ENCODE data around the gene DMBX1.

The DMBX1 gene

DNA sequence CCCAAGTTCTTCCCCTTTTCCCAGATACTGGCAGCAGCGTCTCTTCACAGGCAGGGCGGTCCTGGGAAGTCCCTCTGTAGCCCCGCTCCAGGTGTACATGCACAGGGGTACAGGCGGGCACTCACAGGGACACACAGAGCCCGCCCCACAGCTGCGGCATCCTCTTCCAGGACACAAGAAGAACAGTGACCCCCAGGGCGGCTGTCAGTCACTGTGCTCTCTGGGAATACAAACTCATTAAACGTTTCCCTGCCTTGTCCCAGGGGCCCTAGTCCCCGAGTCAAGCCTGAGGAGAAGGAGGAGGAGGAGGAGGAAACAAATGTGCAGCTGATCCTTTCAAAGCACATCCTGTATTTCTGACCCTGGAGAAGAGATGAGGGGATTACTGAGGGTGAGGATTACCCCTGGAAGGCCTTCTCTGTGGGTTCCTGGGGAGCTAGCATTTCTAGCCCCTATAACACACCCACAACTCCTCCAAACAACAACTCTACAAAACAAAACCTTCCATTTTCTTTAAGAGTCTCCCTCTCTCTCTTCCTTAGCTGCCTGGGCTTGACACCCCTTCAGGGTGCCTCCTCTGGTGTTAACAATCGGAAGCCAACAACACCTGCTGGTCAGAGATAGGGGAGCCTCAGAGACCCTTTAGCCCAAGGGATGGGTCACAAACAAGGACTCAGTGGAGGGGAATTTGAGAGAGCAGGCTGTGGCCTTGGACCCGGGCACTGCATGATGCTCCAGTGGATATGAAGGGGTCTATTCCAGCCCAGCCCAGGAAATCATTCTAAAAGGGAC is 28.4 kb upstream of the DMBX1 start:
- DNase-seq = no peak

- DNase-seq = no peak
Observed at GRCh38 chr1:46461809-46462448, 27.7 kb upstream of the DMBX1 start.

- DNase-seq = no peak
Observed at GRCh38 chr1:46464013-46464548, 25.6 kb upstream of the DMBX1 start.

- no peak for DNase-seq
Observed at GRCh38 chr1:46464915-46465314, 24.7 kb upstream of the DMBX1 start.

- DNase-seq = no peak
Observed at GRCh38 chr1:46465981-46466476, 23.6 kb upstream of the DMBX1 start.

- DNase-seq = no peak
Observed at GRCh38 chr1:46466477-46467182, 23.0 kb upstream of the DMBX1 start.

- no peak for DNase-seq
Observed at GRCh38 chr1:46467183-46467504, 22.5 kb upstream of the DMBX1 start.

- no peak for DNase-seq
Observed at GRCh38 chr1:46469881-46470280, 19.8 kb upstream of the DMBX1 start.

DNA sequence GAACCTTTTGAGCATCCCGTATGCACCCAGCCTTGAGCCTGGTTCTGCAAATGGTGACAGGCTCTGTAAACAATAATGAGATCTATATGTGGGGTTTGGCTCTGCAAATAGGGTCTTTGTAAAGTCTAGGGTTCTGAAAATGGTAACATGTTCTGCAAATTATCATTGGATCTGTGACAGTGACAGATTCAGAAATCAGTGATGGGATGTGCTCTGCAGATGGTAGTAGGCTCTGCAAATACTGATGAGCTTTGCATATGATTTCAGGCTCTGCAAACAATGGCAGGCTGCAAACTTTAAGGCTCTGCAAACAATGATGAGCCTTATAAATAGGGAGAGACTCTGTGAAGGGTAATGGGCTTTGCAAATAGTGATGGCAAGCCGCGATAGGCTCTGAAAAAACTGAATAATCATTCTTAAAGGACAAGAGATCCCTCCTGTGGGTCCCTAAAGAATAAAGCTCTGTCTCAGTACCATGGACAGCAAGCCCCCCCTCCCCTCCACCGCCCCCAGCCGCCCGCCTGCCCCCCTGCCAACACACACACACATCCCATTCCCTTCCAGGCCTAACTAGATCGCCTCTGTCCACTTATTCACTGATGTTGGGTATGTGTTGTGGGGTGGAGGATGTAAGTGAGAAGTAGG is 17.7 kb upstream of the DMBX1 start:
- DNase-seq = no peak

- DNase-seq = no peak
Observed at GRCh38 chr1:46472498-46473181, 17.0 kb upstream of the DMBX1 start.

GRCh38 chr1:46473991-46474390 is 15.6 kb upstream of the DMBX1 start:
- DNase-seq = no peak

GRCh38 chr1:46474570-46474969 is 15.1 kb upstream of the DMBX1 start:
- DNase-seq = no peak

GRCh38 chr1:46476673-46477072 is 13.0 kb upstream of the DMBX1 start:
- DNase-seq = no peak

GRCh38 chr1:46477153-46477929 is 12.3 kb upstream of the DMBX1 start:
- peak in 1 of 2 experiments; percentile 38 for DNase-seq

- no peak for DNase-seq
Observed at GRCh38 chr1:46478721-46479485, 10.7 kb upstream of the DMBX1 start.

DNA sequence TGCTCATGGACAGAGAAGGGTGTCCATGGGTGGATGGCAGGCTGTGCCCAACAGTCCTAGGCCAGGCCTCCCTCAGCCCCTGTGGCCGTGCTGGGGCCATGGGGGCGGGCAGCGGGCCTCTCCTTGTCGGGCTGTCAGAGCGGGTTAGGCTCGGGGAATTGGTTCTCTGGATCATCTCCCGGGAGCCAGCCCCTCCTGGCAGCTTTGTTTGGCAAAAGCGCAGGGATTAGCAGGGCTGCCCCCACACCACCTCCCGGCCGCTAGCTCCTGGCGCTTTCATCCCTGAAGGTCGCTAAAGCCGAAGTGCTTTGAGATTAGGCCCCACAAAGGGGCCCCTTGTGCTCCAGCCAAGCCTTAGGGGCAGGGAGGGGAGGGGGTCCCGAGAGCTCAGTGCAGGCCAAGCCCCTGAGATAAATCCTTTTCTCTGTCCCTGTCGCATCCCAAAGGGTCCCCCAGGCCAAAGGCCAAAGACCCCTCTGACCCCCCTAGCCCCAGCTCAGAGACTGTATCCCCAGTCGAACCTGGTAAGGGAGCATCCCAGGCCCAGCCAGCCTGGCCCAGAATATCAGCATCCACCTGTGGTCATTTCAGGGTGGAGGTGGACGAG is 9.8 kb upstream of the DMBX1 start:
- no peak for DNase-seq

DNA sequence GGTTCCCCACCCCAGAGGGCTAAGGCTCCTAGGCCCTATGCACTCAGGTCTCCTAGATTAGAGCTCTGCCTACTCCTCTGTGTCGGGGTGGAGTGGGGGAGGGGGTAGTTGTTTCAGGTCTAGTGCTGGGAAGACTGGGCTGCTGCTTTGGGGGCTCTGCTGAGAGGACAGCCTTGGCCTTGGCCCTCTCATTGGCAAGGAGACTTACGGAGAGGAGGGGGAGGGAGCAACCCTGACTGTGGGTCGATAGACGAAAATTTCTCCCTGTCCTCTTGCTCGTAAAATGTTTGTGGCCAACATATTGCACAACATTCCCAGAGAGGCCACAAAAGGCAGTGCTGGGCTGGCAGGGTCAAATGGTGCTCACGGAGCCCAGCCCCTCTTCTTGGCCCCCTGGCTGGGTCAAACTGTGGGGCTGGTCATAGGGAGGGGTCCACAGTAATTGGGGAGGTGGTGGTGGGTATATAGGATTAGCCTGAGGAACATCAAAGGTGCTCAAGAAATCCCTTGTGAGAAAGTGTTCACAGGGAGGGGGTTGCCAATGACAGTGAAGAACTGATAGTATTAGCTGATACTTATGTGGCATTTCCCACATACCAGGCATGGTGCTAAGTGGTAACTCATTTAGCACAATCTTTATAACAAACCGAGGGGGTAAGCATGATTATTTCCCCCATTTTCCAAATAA is 8.5 kb upstream of the DMBX1 start:
- no peak for DNase-seq

DNA sequence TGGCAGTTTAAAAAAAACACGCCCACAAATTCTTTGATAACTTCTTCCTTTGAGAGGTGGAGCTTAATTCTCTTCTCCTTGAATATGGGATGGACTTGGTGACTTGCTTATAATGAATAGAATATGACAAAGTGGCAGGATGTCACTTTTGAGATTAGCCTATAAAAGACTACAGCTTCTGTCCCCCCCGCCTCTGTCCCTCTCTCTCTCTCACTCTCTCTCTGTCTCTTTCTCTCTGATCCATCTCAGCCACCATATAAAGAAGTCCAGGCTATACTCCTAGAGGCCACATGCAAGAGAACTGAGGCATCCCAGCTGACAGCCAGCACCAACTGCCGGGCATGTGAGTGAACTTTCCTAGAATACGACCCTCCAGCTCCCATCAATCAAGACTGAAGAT is 7.7 kb upstream of the DMBX1 start:
- DNase-seq = no peak

- no peak for DNase-seq
Observed at GRCh38 chr1:46483589-46483988, 6.0 kb upstream of the DMBX1 start.

Measured in SW 1271 (cell line).